ENCODE measurements around the gene ACSM3.

The ACSM3 gene

DNA sequence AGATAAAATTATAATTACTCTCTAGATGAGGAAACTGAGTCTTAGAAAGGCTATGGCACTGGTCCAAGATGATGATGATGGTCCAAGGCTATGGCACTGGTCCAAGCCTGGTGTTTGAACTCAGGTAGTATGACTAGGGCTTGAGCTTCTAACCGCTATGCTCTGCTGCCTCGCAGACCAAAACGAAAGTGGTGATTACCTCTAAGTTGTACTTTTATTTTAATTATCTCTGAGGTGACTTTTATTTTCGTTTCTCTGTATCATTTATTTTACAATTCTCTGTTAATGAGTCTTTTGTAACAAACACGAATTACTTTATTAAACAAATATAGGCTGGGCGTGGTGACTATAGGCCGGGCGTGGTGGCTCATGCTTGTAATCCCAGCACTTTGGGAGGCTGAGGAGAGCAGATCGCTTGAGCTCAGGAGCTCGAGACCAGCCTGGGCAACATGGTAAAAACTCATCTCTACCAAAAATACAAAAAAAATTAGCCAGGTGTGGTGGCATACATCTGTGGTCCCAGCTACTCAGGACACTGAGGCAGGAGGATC, 48.1 kb downstream of the ACSM3 start:
- TF ChIP-seq, protein P1, sequence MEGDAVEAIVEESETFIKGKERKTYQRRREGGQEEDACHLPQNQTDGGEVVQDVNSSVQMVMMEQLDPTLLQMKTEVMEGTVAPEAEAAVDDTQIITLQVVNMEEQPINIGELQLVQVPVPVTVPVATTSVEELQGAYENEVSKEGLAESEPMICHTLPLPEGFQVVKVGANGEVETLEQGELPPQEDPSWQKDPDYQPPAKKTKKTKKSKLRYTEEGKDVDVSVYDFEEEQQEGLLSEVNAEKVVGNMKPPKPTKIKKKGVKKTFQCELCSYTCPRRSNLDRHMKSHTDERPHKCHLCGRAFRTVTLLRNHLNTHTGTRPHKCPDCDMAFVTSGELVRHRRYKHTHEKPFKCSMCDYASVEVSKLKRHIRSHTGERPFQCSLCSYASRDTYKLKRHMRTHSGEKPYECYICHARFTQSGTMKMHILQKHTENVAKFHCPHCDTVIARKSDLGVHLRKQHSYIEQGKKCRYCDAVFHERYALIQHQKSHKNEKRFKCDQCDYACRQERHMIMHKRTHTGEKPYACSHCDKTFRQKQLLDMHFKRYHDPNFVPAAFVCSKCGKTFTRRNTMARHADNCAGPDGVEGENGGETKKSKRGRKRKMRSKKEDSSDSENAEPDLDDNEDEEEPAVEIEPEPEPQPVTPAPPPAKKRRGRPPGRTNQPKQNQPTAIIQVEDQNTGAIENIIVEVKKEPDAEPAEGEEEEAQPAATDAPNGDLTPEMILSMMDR (IDR thresholded peaks at IDR 0.05; ENCODE audit: control insufficient read depth, insufficient read depth, low read depth, low read length, missing control alignments): no peak
- no peak for DNase-seq (ENCODE audit: low read depth)
- H3K4me3 ChIP-seq (ENCODE audit: control insufficient read depth, low read depth, low read length): no peak overlapping the region

- DNase-seq (ENCODE audit: low read depth): no peak
- TF ChIP-seq, protein P1 (IDR thresholded peaks at IDR 0.05; ENCODE audit: control insufficient read depth, insufficient read depth, low read depth, low read length, missing control alignments): no peak
- H3K4me3 ChIP-seq (ENCODE audit: control insufficient read depth, low read depth, low read length): no peak overlapping the region
Observed at GRCh38 chr16:20812510-20812909, 48.7 kb downstream of the ACSM3 start.

GRCh38 chr16:20814784-20815183, 51.0 kb downstream of the ACSM3 start:
- no peak for DNase-seq (ENCODE audit: low read depth)
- TF ChIP-seq, protein P1 (IDR thresholded peaks at IDR 0.05; ENCODE audit: control insufficient read depth, insufficient read depth, low read depth, low read length, missing control alignments): no peak
- H3K4me3 ChIP-seq (ENCODE audit: control insufficient read depth, low read depth, low read length): no peak overlapping the region

GRCh38 chr16:20818929-20819585, 55.2 kb downstream of the ACSM3 start:
- TF ChIP-seq, protein P1 (IDR thresholded peaks at IDR 0.05; ENCODE audit: control insufficient read depth, insufficient read depth, low read depth, low read length, missing control alignments): no peak
- H3K4me3 ChIP-seq (ENCODE audit: control insufficient read depth, low read depth, low read length): no peak overlapping the region
- DNase-seq (ENCODE audit: low read depth): no peak

DNA sequence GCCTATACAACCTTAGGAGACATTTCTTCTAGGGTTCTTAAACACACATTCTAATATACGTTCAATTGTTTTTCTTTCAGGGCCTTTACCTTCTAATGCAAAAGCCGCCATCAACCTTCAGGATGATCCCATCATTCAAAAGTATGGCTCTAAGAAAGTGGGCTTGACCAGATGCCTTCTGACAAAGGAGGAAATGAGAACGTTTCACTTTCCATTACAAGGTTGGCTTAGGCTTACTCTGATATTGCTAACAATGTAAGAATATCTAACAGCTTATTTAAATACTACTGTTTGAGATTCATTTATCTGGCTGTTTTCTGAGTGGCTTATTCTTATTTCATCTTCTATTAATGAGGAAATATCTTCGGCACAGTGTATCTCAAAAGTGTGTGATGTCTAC, 57.9 kb downstream of the ACSM3 start:
- no peak overlapping the region for H3K4me3 ChIP-seq (ENCODE audit: control insufficient read depth, low read depth, low read length)
- TF ChIP-seq, protein P1 (IDR thresholded peaks at IDR 0.05; ENCODE audit: control insufficient read depth, insufficient read depth, low read depth, low read length, missing control alignments): no peak
- DNase-seq (ENCODE audit: low read depth): no peak

DNA sequence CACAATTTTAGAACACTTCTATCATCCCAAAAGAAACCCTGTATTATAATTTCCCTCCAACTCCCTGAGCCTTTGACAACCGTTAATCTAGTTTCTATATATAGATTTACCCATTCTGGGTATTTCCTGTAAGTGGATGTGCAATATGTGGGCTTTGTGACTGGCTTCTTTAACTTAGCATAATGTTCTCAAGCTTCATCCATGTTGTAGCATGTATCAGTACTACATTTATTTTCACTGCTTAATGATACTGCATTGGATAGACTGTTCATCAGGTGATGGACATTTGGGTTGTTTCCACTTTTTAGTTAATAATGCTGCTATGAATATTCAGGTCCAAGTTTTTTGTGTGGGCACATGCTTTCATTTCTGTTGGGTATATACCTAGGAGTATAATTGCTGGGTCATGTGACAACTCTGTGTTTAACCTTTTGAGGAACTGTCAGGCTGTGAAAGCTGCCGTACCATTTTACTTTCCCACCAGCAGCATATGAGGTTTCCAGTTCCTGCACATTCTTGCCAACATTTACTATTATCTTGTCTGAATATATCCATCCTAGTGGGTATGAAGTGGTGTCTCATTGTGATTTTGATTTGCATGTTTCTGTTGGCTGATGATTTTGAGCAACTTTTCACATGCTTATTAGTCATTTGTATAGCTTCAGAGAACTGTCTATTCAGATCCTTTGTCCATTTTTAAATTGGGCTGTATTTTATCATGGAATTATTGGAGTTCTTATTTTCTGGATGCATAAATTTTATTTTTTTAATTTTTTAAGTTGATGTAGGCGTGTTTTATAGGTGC, 58.9 kb downstream of the ACSM3 start:
- no peak overlapping the region for H3K4me3 ChIP-seq (ENCODE audit: control insufficient read depth, low read depth, low read length)
- TF ChIP-seq, protein P1 (IDR thresholded peaks at IDR 0.05; ENCODE audit: control insufficient read depth, insufficient read depth, low read depth, low read length, missing control alignments): no peak
- no peak for DNase-seq (ENCODE audit: low read depth)
